ENCODE results near the gene ADAMTS6.

The ADAMTS6 gene

DNA sequence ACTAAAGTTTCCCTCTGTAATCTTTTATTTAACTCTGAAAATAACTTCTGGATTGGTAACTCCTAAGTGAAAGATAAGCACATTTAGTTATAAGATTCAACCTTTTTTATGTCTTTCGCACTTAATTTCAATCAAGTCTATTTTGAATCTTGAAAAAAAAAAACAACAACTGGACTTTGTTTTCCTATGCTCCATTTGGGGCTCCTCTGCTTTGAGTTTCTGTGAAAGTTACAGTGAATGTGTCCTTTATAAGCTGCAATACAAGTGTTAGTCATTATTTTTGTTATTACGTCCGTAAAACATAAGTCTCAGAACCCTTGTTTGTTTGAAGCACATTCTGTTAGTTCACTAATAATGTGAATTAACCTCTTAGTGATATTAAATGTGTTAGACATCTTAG, 276.8 kb downstream of the ADAMTS6 start:
- no peak overlapping the region for H4K91ac ChIP-seq (ENCODE audit: low read length)
- peaks cover 10% of the 10 kb centered on the region for H3K9me3 ChIP-seq (ENCODE audit: control insufficient read depth, low read length)
- WGBS, result no CpG with 5 or more reads among the region's 3 CpGs

DNA sequence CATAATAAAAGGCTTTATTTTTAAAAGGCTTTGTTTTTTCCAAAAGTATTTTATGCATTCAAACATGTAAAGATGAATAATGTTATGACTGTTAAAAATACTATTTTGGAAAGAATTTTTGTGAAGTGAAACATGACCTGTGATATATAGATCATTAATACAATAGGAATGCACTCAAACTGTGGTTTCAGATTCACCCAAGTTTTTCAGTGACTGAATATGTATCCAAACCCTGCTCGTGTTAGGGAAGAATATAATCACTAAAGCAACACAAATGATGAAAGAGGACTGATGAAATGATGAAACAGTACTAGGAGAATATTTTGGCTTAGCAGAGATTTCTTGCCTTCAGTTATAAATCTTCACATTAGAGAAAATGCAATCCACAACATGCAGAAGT, 278.0 kb downstream of the ADAMTS6 start:
- no peak overlapping the region for H3K27ac ChIP-seq (ENCODE audit: low read length, poor library complexity, severe bottlenecking)
- H3K9me3 ChIP-seq (ENCODE audit: control insufficient read depth, low read length), result peaks cover 10% of the 10 kb centered on the region
- H3K4me2 ChIP-seq (ENCODE audit: low read length, poor library complexity, severe bottlenecking), result no peak overlapping the region
- no CpG with 5 or more reads among the region's 1 CpG for WGBS
- H2BK15ac ChIP-seq (ENCODE audit: low read depth, poor library complexity, severe bottlenecking), result no peak overlapping the region
- no peak overlapping the region for H4K91ac ChIP-seq (ENCODE audit: low read length)
- no peak overlapping the region for H3K23ac ChIP-seq (ENCODE audit: low read length in 2 of 2)
- no peak overlapping the region for H3K4ac ChIP-seq (ENCODE audit: low read depth in 1 of 2, low read length in 2 of 2)
- H2AK5ac ChIP-seq (ENCODE audit: low read length, severe bottlenecking), result no peak overlapping the region
- peaks cover 4% of the 10 kb centered on the region for H3K4me1 ChIP-seq (ENCODE audit: control insufficient read depth, insufficient read depth, low read depth, low read length)
- H3K27me3 ChIP-seq (ENCODE audit: control insufficient read depth in 1 of 2, insufficient read depth in 1 of 2, low read length in 2 of 2), result no peaks in the 10 kb centered on the region
- peaks cover 0 to 27% of the 10 kb centered on the region in 2 experiments for H3K36me3 ChIP-seq (ENCODE audit: control insufficient read depth in 1 of 2, insufficient read depth in 2 of 2, low read depth in 1 of 2, low read length in 2 of 2)
- H3K4me3 ChIP-seq (ENCODE audit: insufficient read depth in 1 of 2, low read depth in 1 of 2, low read length in 2 of 2), result no peak overlapping the region
- H2AFZ ChIP-seq (ENCODE audit: low read depth, low read length), result no peak overlapping the region
- H3K18ac ChIP-seq (ENCODE audit: low read depth in 1 of 2, low read length in 2 of 2), result no peak overlapping the region
- peak; percentile 33 for DNase-seq
- peak overlapping the region; percentile 81 for H3K9ac ChIP-seq (ENCODE audit: low read length)
- no peak overlapping the region for H2BK120ac ChIP-seq (ENCODE audit: low read depth, low read length)
- no peak overlapping the region for H2BK5ac ChIP-seq (ENCODE audit: low read depth, low read length, poor library complexity, severe bottlenecking)
- no peak overlapping the region for H2BK12ac ChIP-seq (ENCODE audit: low read length in 2 of 2)
- H3K79me1 ChIP-seq (replicated peaks; ENCODE audit: low read length, poor library complexity, severe bottlenecking), result peaks cover 2% of the 10 kb centered on the region
- H4K8ac ChIP-seq (ENCODE audit: low read length), result no peak overlapping the region
- H3K14ac ChIP-seq (ENCODE audit: low read length in 2 of 2), result no peak overlapping the region

More for the DNA sequence above, 276.8 kb downstream of the ADAMTS6 start:
- Histone ChIP-seq H3K36me3 (ENCODE audit: control insufficient read depth in 1 of 2, insufficient read depth in 2 of 2, low read depth in 1 of 2, low read length in 2 of 2) (peaks cover 0 to 27% of the 10 kb centered on the region in 2 experiments), H2AFZ (ENCODE audit: low read depth, low read length) (no peak overlapping the region), H3K4me2 (ENCODE audit: low read length, poor library complexity, severe bottlenecking) (no peak overlapping the region), H4K8ac (ENCODE audit: low read length) (no peak overlapping the region), H2BK120ac (ENCODE audit: low read depth, low read length) (no peak overlapping the region), H2BK12ac (ENCODE audit: low read length in 2 of 2) (no peak overlapping the region), H2BK15ac (ENCODE audit: low read depth, poor library complexity, severe bottlenecking) (no peak overlapping the region), H3K79me1 (replicated peaks; ENCODE audit: low read length, poor library complexity, severe bottlenecking) (peaks cover 2% of the 10 kb centered on the region), H3K27ac (ENCODE audit: low read length, poor library complexity, severe bottlenecking) (no peak overlapping the region), H2BK5ac (ENCODE audit: low read depth, low read length, poor library complexity, severe bottlenecking) (no peak overlapping the region), H3K9ac (ENCODE audit: low read length) (peak overlapping the region; percentile 81), H3K4me1 (ENCODE audit: control insufficient read depth, insufficient read depth, low read depth, low read length) (peaks cover 4% of the 10 kb centered on the region), H3K27me3 (ENCODE audit: control insufficient read depth in 1 of 2, insufficient read depth in 1 of 2, low read length in 2 of 2) (no peaks in the 10 kb centered on the region), H3K14ac (ENCODE audit: low read length in 2 of 2) (no peak overlapping the region), H3K4me3 (ENCODE audit: insufficient read depth in 1 of 2, low read depth in 1 of 2, low read length in 2 of 2) (no peak overlapping the region), H3K18ac (ENCODE audit: low read depth in 1 of 2, low read length in 2 of 2) (no peak overlapping the region), H2AK5ac (ENCODE audit: low read length, severe bottlenecking) (no peak overlapping the region), H3K23ac (ENCODE audit: low read length in 2 of 2) (no peak overlapping the region), H3K4ac (ENCODE audit: low read depth in 1 of 2, low read length in 2 of 2) (no peak overlapping the region)
- no peak for DNase-seq

DNA sequence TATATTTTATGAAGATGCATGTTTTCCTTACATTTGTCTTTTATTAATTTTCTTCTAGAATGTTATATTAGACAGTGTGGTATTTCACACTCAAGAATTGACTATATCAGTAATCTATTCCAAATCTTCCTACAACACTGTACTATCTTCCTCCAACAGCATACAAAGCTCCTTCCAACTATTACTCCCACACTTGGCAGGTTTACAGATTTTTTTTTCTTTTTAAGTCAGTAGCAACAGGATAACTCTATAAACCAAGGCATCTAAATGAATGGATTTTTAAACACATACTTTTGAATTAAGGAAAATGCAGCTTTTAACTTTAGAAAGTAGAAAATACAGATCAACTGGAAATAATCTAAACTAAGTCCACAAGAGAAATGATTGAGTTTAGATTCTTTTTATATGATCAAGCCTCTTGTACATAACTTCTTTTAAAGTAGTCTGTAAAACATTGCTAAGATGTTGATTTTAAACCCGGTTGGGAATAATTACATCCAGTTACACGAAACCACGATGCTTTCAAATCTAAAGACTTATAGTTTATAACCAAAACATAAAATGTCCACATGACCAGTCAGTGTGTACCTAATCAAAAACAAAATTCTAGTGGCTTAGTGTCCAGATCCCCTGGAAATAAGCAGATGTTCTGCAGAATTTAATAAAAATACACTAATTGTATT, 281.6 kb downstream of the ADAMTS6 start:
- Histone ChIP-seq H4K91ac (ENCODE audit: low read length) (no peak overlapping the region), H3K9me3 (ENCODE audit: control insufficient read depth, low read length) (no peaks in the 10 kb centered on the region), H3K4me3 (ENCODE audit: insufficient read depth in 1 of 2, low read depth in 1 of 2, low read length in 2 of 2) (no peak overlapping the region), H2BK15ac (ENCODE audit: low read depth, poor library complexity, severe bottlenecking) (no peak overlapping the region), H3K14ac (ENCODE audit: low read length in 2 of 2) (no peak overlapping the region), H3K4me1 (ENCODE audit: control insufficient read depth, insufficient read depth, low read depth, low read length) (peaks cover 4% of the 10 kb centered on the region), H2BK12ac (ENCODE audit: low read length in 2 of 2) (no peak overlapping the region), H3K27ac (ENCODE audit: low read length, poor library complexity, severe bottlenecking) (peak overlapping the region; percentile 56), H3K23ac (ENCODE audit: low read length in 2 of 2) (no peak overlapping the region), H3K4me2 (ENCODE audit: low read length, poor library complexity, severe bottlenecking) (no peak overlapping the region), H4K8ac (ENCODE audit: low read length) (no peak overlapping the region), H3K79me1 (replicated peaks; ENCODE audit: low read length, poor library complexity, severe bottlenecking) (peaks cover 2% of the 10 kb centered on the region), H2BK120ac (ENCODE audit: low read depth, low read length) (no peak overlapping the region), H3K18ac (ENCODE audit: low read depth in 1 of 2, low read length in 2 of 2) (no peak overlapping the region), H3K9ac (ENCODE audit: low read length) (peak overlapping the region; percentile 80), H3K4ac (ENCODE audit: low read depth in 1 of 2, low read length in 2 of 2) (no peak overlapping the region), H3K27me3 (ENCODE audit: control insufficient read depth in 1 of 2, insufficient read depth in 1 of 2, low read length in 2 of 2) (no peaks in the 10 kb centered on the region), H2AFZ (ENCODE audit: low read depth, low read length) (no peak overlapping the region), H3K36me3 (ENCODE audit: control insufficient read depth in 1 of 2, insufficient read depth in 2 of 2, low read depth in 1 of 2, low read length in 2 of 2) (peaks cover 0 to 32% of the 10 kb centered on the region in 2 experiments), H2BK5ac (ENCODE audit: low read depth, low read length, poor library complexity, severe bottlenecking) (no peak overlapping the region), H2AK5ac (ENCODE audit: low read length, severe bottlenecking) (no peak overlapping the region)
- DNase-seq, result no peak
- WGBS, result 36% methylated on average over 3 of the region's 3 CpGs

DNA sequence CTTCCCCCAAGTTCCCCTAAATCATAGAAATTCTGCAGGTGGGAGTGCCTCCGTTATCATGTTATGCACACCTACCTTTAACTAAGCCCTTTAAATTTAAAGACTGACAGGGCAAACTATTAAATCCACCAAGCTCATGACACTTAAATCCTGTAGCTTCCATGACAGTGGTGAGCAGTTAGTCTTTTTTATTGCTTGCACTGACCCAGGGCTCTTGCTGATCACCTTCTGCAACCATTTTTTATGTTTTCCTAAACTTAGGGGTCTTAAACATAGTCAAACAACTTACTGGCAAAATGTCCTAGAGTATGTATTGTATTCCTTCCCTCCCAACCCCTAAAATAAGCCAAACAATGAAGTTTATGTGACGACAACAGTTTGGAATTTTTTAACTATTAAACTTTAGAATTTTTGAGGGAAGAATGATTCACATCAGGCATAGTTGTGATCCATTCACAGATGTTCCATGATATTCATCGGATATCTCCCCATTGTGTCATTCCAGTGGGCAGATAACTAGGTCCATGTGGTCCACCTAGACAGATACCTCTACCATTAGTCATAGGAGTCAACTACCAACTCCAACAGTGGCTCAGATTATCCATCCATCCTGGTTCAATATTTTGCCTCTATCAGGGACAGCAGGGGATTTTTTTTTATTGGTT, 283.1 kb downstream of the ADAMTS6 start:
- Histone ChIP-seq H2AFZ (ENCODE audit: low read depth, low read length) (no peak overlapping the region), H3K9me3 (ENCODE audit: control insufficient read depth, low read length) (no peaks in the 10 kb centered on the region), H2AK5ac (ENCODE audit: low read length, severe bottlenecking) (no peak overlapping the region), H2BK12ac (ENCODE audit: low read length in 2 of 2) (no peak overlapping the region), H3K18ac (ENCODE audit: low read depth in 1 of 2, low read length in 2 of 2) (no peak overlapping the region), H2BK5ac (ENCODE audit: low read depth, low read length, poor library complexity, severe bottlenecking) (peak overlapping the region; percentile 22), H3K27ac (ENCODE audit: low read length, poor library complexity, severe bottlenecking) (peak overlapping the region; percentile 97), H4K91ac (ENCODE audit: low read length) (no peak overlapping the region), H3K4me3 (ENCODE audit: insufficient read depth in 1 of 2, low read depth in 1 of 2, low read length in 2 of 2) (no peak overlapping the region), H3K79me1 (replicated peaks; ENCODE audit: low read length, poor library complexity, severe bottlenecking) (peaks cover 2% of the 10 kb centered on the region), H2BK120ac (ENCODE audit: low read depth, low read length) (no peak overlapping the region), H3K36me3 (ENCODE audit: control insufficient read depth in 1 of 2, insufficient read depth in 2 of 2, low read depth in 1 of 2, low read length in 2 of 2) (peaks cover 0 to 44% of the 10 kb centered on the region in 2 experiments), H3K4me1 (ENCODE audit: control insufficient read depth, insufficient read depth, low read depth, low read length) (peaks cover 3% of the 10 kb centered on the region), H3K27me3 (ENCODE audit: control insufficient read depth in 1 of 2, insufficient read depth in 1 of 2, low read length in 2 of 2) (no peaks in the 10 kb centered on the region), H3K14ac (ENCODE audit: low read length in 2 of 2) (no peak overlapping the region), H2BK15ac (ENCODE audit: low read depth, poor library complexity, severe bottlenecking) (no peak overlapping the region), H4K8ac (ENCODE audit: low read length) (no peak overlapping the region), H3K23ac (ENCODE audit: low read length in 2 of 2) (no peak overlapping the region), H3K4ac (ENCODE audit: low read depth in 1 of 2, low read length in 2 of 2) (no peak overlapping the region), H3K4me2 (ENCODE audit: low read length, poor library complexity, severe bottlenecking) (no peak overlapping the region), H3K9ac (ENCODE audit: low read length) (peak overlapping the region; percentile 90)
- peak; percentile 75 for DNase-seq
- WGBS, result 38% methylated on average over 2 of the region's 3 CpGs

Data from mesenchymal stem cell (in vitro differentiated cells and primary cell).